Right renal cortex interstitium (tissue), 3 donors: ENCODE data around the gene DLGAP1. TPM values are rescaled to one million over a fixed set of nuclear protein-coding genes. Genes with fewer than 3 reads are reported as not detected.

Source experiments
- DNase-seq, 3 donors: peaks; one replicate each; pipeline ENCODE4 v3.0.0-alpha.2; 2013; ENCODE audit warnings: low read depth in 3 of 3, low spot score in 2 of 3
- polyA plus RNA-seq, 3 donors: library from polyadenylated mRNA; unstranded; fragments of 120-200 nt; gene quantifications; one replicate each; pipeline ENCODE4 v1.2.1, GENCODE V29; 2013; ENCODE audit not compliant: insufficient read length in 3 of 3

DLGAP1 gene
- polyA plus RNA-seq, 3 donors, result 4.3 to 5.8 (median 4.8) TPM

DNA sequence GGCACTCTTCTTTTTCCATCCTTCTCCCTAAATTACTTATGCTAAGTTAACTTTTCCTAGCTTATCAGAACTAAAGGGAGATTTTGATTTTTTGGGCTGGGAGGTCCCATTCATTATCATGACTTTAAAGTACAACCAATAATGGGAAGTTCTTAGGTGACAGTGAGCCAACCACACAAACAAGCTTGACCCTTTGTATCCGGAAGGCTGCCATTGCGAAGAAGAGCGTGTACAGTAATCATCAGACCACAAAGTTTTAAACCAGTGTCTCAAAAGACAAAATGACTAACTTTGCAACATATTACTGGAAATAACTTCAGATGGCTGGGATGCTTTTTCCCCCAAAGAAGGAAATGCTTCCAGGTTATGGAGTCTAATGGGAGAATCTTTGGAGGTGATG, 707.0 kb downstream of the DLGAP1 start:
- DNase-seq, result no peak

GRCh38 chr18:3747176-3747973, 707.7 kb downstream of the DLGAP1 start:
- DNase-seq, result no peak

GRCh38 chr18:3742541-3742940, 712.6 kb downstream of the DLGAP1 start:
- DNase-seq, result no peak

- DNase-seq, result no peak
Observed at GRCh38 chr18:3741333-3741732, 713.8 kb downstream of the DLGAP1 start.

DNA sequence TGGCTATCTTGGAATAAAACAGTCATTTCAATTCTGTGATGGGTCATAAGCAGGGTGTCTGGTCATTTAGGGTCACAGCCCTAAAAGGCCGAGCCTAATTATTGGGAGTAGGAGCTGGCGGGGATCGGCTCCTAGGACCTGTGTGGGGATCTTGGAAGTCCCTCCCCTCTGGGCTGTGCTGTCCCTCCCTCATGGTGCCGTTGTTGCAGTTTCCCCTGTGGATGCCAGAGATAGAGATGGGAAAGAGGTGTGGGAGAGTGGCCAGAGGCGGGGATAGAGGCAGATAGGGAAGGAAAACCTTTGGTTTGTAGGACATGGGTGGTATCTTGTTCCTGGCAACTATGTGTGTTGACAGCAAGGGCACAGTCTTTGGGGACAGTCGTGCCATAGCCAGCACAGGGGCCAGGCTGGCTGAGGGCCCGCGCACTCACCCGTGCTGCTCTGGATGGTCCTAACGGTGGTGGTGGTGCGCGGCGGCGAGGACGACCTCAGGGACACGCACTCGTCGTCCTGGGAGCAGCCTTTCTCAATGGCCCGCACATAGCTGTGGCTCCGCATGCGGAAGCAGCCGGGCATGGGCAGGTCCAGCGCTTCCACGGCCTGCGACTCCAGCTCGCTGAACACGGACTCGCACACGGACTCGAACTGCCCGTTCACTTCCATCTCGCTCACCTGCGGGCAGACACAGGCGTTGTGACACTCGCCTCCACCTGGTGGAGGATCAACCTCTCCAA, 726.2 kb downstream of the DLGAP1 start:
- no peak for DNase-seq

DNA sequence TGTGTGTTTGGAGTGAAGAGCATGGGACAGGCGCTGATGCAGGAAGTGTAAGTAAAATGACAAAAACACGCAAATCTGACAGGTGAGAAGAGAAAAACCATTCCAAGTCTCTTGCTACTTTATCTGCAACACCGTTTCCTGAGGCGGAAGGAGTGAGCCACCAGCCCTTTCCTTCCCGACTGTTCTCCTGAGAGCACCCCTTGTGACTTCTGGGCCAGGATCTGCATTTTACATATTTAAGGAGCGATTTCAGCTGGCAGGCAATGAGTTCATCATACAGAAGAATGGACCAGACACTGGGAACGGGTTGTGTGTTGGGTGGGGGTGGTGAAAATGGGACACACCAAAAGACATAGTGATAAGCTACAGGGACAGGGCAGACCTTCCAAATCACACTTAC, 727.8 kb downstream of the DLGAP1 start:
- no peak for DNase-seq

DNA sequence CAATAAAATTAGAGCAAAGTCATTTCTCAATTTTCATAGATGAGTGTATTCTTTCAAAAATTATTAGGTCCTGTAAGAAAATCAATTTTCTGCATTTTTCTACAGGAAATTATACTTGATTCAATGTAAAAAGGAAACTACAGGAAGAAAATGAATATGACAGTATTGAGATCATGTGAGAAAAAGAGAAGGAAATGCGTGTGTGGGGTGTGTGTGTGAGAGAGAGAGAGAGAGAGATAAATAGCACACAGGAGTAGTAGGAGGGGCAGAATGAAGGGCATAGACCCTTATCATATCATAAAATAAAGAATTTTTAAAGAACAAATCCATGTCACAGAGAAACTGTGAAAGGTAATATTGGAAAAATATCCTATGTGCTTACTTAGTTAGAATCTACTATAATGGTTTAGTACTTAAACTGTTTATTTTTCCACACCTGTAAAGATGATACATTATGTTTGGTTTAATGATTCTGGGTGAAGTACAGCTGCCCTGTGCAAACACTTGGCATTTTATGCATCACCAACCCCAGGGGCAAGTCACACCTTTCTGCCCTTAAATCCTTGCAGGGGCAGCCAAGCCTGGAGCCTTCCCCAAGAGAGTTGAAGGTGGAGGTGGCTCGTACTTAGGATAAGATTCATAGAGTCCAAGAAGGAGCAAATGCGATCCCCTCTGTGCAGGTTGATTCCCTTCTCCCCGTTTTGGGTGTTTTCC, 728.7 kb downstream of the DLGAP1 start:
- DNase-seq, result no peak

GRCh38 chr18:3725115-3725514, 730.0 kb downstream of the DLGAP1 start:
- DNase-seq, result no peak

DNA sequence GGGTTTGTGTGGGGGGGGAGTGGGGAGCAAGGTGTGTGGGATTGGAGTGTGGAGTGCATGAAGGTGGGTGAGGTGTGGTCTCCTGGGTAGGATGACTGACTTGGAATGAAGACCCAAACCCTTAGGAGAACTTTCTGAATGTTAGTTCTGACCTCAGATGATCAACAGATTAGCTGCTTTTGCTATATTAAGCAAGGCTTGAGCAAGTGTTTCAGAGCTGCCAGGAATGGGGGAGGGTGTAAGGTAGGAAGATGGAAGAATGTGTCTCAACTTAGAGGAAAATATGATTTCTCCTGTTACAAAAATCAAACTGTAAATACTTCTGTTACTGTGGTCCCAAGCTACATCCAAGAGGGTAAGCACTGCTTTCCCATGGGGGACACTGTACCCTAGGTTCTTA, 731.6 kb downstream of the DLGAP1 start:
- no peak for DNase-seq

GRCh38 chr18:3722649-3723433, 732.3 kb downstream of the DLGAP1 start:
- DNase-seq, result no peak

GRCh38 chr18:3721771-3722648, 733.1 kb downstream of the DLGAP1 start:
- DNase-seq, result no peak

GRCh38 chr18:3720818-3721545, 734.1 kb downstream of the DLGAP1 start:
- DNase-seq, result no peak

GRCh38 chr18:3720159-3720558, 734.9 kb downstream of the DLGAP1 start:
- DNase-seq, result no peak

GRCh38 chr18:3717376-3718025, 737.6 kb downstream of the DLGAP1 start:
- no peak for DNase-seq

GRCh38 chr18:3716116-3716660, 738.9 kb downstream of the DLGAP1 start:
- no peak for DNase-seq

DNA sequence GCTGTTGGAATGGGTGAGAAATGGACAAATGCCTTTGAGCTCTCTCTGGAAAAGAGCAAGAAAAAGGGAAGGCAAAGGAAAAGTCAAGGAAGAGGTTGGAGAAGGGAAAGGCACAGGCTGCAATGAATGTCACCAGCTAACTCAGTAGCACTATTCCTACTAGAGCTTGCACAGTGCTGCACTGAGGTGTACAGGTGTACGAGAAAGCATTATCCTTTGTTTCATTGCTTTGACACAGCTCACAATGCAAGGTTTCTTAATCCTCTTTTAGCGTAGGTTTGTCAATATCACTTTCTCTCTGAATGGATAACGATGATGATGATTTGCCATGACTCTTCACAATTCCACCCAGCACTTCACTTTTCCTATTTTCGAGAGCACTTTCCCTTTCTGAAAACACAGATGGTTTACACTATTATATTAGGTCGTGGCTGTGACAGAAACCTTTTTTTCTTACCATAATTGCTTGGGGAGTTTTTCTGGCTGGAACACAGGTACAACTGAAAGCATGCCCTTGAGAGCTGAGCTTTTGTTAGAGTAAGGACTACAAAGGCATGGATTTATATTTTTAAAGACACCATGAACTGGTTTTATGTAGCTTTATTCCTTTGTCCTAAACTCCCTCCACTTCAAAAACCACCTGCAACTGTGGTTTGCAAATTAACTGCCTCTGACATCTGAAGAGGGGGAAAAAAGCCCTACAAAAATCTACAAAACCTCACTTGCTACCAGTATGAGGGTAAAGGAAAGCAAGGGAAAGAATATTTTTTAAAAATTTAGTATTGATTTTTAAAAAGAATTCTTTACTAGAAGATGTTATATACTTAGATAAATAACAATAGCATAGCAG, 739.7 kb downstream of the DLGAP1 start:
- no peak for DNase-seq

GRCh38 chr18:3713708-3714107, 741.4 kb downstream of the DLGAP1 start:
- DNase-seq, result no peak
